NCI-H2107 treated with DMSO at 0.1 percent for 48 hours (cell line): ENCODE data around the gene MYO18A.

Experiments
- DNase-seq: peaks from one replicate; lab custom pipeline; 2025; ENCODE audit not compliant: unreplicated experiment; lab: John Stamatoyannopoulos, UW

MYO18A gene

GRCh38 chr17:29084541-29085146 lies 95.6 kb downstream of the MYO18A start:
- DNase-seq = peak; percentile 83

GRCh38 chr17:29080965-29081364 lies 99.2 kb downstream of the MYO18A start:
- no peak for DNase-seq

- no peak for DNase-seq
Observed at GRCh38 chr17:29080323-29080722, 99.9 kb downstream of the MYO18A start.

GRCh38 chr17:29079887-29080286 lies 100.3 kb downstream of the MYO18A start:
- DNase-seq = no peak

GRCh38 chr17:29079433-29079832 lies 100.8 kb downstream of the MYO18A start:
- DNase-seq = no peak

GRCh38 chr17:29078183-29079045 lies 101.8 kb downstream of the MYO18A start:
- DNase-seq = no peak

- DNase-seq = no peak
Observed at GRCh38 chr17:29077320-29077719, 102.9 kb downstream of the MYO18A start.

- DNase-seq = no peak
Observed at GRCh38 chr17:29076722-29077121, 103.5 kb downstream of the MYO18A start.

- DNase-seq = no peak
Observed at GRCh38 chr17:29076087-29076486, 104.1 kb downstream of the MYO18A start.

GRCh38 chr17:29074488-29074887 lies 105.7 kb downstream of the MYO18A start:
- no peak for DNase-seq

- no peak for DNase-seq
Observed at GRCh38 chr17:29073520-29073919, 106.7 kb downstream of the MYO18A start.

- DNase-seq = no peak
Observed at GRCh38 chr17:29073045-29073444, 107.2 kb downstream of the MYO18A start.

GRCh38 chr17:29071303-29071702 lies 108.9 kb downstream of the MYO18A start:
- no peak for DNase-seq

GRCh38 chr17:29070781-29071180 lies 109.4 kb downstream of the MYO18A start:
- DNase-seq = no peak

GRCh38 chr17:29070308-29070707 lies 109.9 kb downstream of the MYO18A start:
- no peak for DNase-seq

- no peak for DNase-seq
Observed at GRCh38 chr17:29069526-29070041, 110.6 kb downstream of the MYO18A start.

- DNase-seq = no peak
Observed at GRCh38 chr17:29068818-29069217, 111.4 kb downstream of the MYO18A start.

- DNase-seq = no peak
Observed at GRCh38 chr17:29066606-29067005, 113.6 kb downstream of the MYO18A start.

- DNase-seq = no peak
Observed at GRCh38 chr17:29066047-29066446, 114.2 kb downstream of the MYO18A start.

- no peak for DNase-seq
Observed at GRCh38 chr17:29063992-29064391, 116.2 kb downstream of the MYO18A start.

GRCh38 chr17:29062215-29062614 lies 118.0 kb downstream of the MYO18A start:
- DNase-seq = no peak

GRCh38 chr17:29061036-29061435 lies 119.2 kb downstream of the MYO18A start:
- DNase-seq = no peak
